Activated CD4-positive, alpha-beta T cell treated with anti-CD3 and anti-CD28 coated beads, Interleukin-2, amount 10 ng/mL, durations not matched to agents 24 days and 14 days (primary cell): ENCODE data around the gene AMIGO3. TPM values are rescaled to one million over a fixed set of nuclear protein-coding genes. Genes with fewer than 3 reads are reported as not detected.
"Not testable (repeated sequence)": the region's sequence is repeated elsewhere in the genome, so short reads cannot be mapped to it uniquely, and the experiment has no call there.

Experiments used
- DNase-seq: peaks from one replicate; pipeline ENCODE4 v3.0.0; 2022
- H3K27ac Mint-ChIP-seq: one replicate; pipeline ENCODE4 v1.8.0; 2022; ENCODE audit warnings: mild to moderate bottlenecking, mixed read lengths
- H3K27me3 Mint-ChIP-seq: one replicate; pipeline ENCODE4 v1.8.0; 2022; ENCODE audit warnings: mixed read lengths
- H3K36me3 Mint-ChIP-seq: one replicate; pipeline ENCODE4 v1.8.0; 2022; ENCODE audit warnings: low read depth, mild to moderate bottlenecking, mixed read lengths
- H3K4me1 Mint-ChIP-seq: one replicate; pipeline ENCODE4 v1.8.0; 2021; ENCODE audit warnings: mixed read lengths
- H3K4me3 Mint-ChIP-seq: one replicate; pipeline ENCODE4 v1.8.0; 2022; ENCODE audit warnings: mild to moderate bottlenecking, moderate library complexity, mixed read lengths
- H3K9me3 Mint-ChIP-seq: one replicate; pipeline ENCODE4 v1.8.0; 2021; ENCODE audit warnings: mixed read lengths
- intact Hi-C: fragments of 100-400 bp; cut with micrococcal nuclease; formaldehyde crosslinking; loops from one replicate; pipeline ENCODE4 v1.15.1; 2023
- total RNA-seq: library from RNA; stranded (reverse); gene quantifications from 2 replicates; pipeline ENCODE4 v1.2.3, GENCODE V29; 2022

The AMIGO3 gene, protein sequence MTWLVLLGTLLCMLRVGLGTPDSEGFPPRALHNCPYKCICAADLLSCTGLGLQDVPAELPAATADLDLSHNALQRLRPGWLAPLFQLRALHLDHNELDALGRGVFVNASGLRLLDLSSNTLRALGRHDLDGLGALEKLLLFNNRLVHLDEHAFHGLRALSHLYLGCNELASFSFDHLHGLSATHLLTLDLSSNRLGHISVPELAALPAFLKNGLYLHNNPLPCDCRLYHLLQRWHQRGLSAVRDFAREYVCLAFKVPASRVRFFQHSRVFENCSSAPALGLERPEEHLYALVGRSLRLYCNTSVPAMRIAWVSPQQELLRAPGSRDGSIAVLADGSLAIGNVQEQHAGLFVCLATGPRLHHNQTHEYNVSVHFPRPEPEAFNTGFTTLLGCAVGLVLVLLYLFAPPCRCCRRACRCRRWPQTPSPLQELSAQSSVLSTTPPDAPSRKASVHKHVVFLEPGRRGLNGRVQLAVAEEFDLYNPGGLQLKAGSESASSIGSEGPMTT
- 0.21 TPM in 1 of 2 replicates, not detected in the other for total RNA-seq

DNA sequence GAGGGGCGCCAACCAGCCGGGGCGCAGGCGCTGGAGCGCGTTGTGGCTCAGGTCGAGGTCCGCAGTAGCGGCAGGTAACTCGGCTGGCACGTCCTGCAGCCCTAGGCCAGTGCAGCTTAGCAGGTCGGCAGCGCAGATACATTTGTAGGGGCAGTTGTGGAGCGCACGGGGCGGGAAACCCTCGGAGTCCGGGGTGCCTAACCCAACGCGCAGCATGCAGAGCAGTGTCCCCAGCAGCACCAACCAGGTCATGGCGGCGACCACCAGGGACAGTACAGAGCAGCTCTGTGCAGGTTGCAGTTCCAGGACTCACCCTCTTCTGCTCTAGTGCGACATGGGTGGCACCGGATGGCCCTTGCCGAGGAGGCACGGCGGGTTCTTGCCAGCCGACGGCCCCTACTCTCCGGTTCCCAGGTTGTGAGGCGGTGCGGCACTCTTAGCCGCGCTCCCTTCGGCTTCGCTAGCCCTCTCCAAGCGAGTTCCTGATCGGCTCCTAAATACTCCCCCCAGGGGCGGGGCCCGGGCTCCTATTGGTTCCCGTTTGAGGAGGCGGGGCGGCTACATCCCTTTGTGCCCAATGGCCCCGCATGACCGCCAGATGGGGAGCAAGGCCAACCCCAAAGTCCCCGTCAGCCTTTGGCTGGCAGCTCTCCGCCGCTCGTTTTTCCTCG is at the start of gene AMIGO3:
TSS of gene AMIGO3 (minus strand) at position 471 of the 671 bp plus-strand sequence. CDS start at position 252, 219 bp downstream.
- peaks cover 24% of the 10 kb centered on the region for H3K36me3 Mint-ChIP-seq
- H3K4me3 Mint-ChIP-seq = peak within 1 kb of the TSS; percentile 86
- DNase-seq = peak; percentile 98
- H3K4me1 Mint-ChIP-seq = peaks cover 27% of the 10 kb centered on the region
- H3K27me3 Mint-ChIP-seq = no peaks in the 10 kb centered on the region
- peak within 1 kb of the TSS; percentile 48 for H3K27ac Mint-ChIP-seq
- intact Hi-C loops = no loop called here
- H3K9me3 Mint-ChIP-seq = no peaks in the 10 kb centered on the region

DNA sequence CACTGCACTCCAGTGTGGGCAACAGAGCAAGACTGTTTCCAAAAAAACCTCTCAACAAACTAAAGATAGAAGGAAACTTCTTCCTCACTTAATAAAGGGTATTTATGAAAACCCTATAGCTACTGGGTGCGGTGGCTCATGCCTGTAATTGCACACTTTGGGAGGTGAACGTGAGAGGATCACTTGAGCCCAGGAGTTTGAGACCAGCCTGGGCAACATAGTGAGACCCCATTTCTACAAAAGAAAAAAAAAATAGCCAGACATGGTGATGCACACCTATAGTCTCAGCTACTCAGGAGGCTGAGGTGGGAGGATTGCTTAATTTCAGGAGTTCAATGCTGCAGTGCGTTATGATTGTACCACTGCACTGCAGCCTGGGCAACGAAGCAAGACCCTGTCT is 44.5 kb upstream of the AMIGO3 start:
- peaks cover 5% of the 10 kb centered on the region for H3K36me3 Mint-ChIP-seq
- intact Hi-C loops = no loop called here
- H3K4me1 Mint-ChIP-seq = no peaks in the 10 kb centered on the region
- H3K27me3 Mint-ChIP-seq = no peaks in the 10 kb centered on the region
- H3K27ac Mint-ChIP-seq = no peak overlapping the region
- no peak overlapping the region for H3K4me3 Mint-ChIP-seq
- no peaks in the 10 kb centered on the region for H3K9me3 Mint-ChIP-seq
- DNase-seq = no peak

DNA sequence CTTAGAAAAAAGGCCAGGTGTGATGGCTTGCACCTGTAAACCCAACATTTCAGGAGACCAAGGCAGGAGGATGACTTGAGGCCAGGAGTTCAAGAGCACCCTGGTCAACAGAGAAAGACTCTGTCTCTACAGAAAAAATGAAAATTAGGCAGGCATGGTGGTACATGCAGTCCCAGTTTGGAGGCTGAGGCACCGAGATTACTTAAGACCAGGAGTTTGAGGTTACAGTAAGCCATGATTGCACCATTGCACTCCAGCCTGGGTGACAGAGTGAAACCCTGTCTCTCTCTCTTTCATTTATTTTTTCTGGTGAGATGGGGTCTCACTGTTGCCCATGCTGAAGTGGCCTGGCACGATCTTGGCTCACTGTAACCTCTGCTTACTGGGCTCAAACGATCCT is 42.2 kb upstream of the AMIGO3 start:
- Mint-ChIP-seq H3K4me1 (no peaks in the 10 kb centered on the region), H3K27ac (no peak overlapping the region), H3K9me3 (no peaks in the 10 kb centered on the region), H3K4me3 (no peak overlapping the region), H3K27me3 (no peaks in the 10 kb centered on the region), H3K36me3 (peaks cover 2% of the 10 kb centered on the region)
- no peak for DNase-seq
- intact Hi-C loops = no loop called here

DNA sequence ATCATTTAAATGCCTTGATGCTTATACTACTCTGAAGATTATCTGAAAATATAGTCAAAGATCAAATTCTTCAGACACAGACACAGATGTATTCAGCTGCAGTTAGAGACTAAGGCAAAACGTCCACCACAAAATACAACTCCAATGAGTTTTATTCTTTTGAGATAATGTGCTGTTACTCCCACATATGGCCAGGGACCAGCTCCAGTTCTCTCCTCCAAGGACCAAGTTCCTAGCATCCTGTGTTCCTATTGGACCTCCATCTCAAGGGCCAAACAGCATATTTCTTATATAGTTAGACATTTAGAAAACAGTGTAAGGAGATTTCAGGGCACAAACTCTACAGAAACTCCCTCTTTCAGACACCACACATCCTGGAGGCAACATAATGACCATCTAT is 39.7 kb upstream of the AMIGO3 start:
- DNase-seq = no peak
- intact Hi-C loops = no loop called here
- no peaks in the 10 kb centered on the region for H3K9me3 Mint-ChIP-seq

DNA sequence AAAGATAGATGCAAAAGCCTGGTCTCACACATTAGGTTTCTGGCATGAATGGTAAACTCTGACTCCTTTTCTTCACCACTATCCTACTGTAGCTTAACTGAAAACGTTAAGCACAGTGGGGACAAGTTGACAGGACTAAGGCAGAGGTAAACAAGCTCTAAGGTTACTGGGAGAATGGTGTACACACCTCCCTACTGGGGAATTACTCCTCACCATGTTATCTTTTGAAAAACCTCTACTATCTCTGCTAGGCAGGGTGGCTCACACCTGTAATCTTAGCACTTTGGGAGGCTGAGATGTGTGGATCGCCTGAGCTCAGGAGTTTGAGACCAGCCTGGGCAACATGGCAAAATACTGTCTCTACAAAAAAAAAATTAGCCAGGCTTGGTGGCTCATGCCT is 37.7 kb upstream of the AMIGO3 start:
- H3K9me3 Mint-ChIP-seq = no peaks in the 10 kb centered on the region
- H3K4me1 Mint-ChIP-seq = peaks cover 5% of the 10 kb centered on the region

More for the DNA sequence above, 39.7 kb upstream of the AMIGO3 start:
- Mint-ChIP-seq H3K27ac (no peak overlapping the region), H3K36me3 (peaks cover 1% of the 10 kb centered on the region), H3K27me3 (no peaks in the 10 kb centered on the region), H3K4me1 (no peaks in the 10 kb centered on the region), H3K4me3 (no peak overlapping the region)

DNA sequence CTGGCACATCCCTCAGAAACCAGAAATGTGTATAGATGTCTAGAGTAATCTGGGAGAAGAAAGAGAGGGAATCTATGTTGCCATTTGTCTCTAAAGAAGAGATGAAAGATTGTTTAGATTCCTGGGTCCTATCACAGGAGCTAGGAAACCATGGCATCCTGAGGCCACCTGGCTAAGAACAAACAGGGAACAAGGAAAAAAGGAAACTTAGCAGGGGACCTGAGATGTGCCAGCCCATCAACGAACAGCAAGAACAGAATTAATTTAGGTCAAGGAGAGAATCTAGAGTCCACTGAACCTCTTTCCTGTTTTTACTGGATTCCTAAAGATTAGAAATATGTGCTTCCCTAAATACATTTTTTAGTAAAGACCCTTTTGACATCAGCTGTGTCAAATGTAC is 36.6 kb upstream of the AMIGO3 start:
- Mint-ChIP-seq H3K4me1 (peaks cover 5% of the 10 kb centered on the region), H3K27ac (no peak overlapping the region)

More for the DNA sequence above, 37.7 kb upstream of the AMIGO3 start:
- no peaks in the 10 kb centered on the region for H3K27me3 Mint-ChIP-seq
- H3K4me3 Mint-ChIP-seq = no peak overlapping the region
- intact Hi-C loops = no loop called here
- DNase-seq = no peak
- H3K27ac Mint-ChIP-seq = no peak overlapping the region
- peaks cover 5% of the 10 kb centered on the region for H3K36me3 Mint-ChIP-seq

DNA sequence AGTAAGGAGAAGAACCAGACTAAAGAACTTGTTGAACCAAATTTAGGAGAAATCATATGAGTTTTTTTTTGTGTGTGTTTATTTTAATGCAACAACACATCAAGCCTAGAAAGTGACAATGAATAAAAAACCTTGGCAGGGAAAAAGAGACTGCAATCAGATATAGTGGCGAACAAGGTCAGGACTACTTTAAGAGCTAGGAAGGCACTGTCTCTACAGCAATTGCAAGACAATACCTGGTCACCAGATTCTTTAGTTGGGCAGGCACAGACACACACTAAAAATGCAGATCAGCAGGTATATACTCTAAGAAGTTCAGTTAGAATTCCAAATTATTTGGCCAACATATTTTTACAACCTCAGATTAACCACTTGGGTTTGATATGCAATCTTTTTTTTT is 35.1 kb upstream of the AMIGO3 start:
- Mint-ChIP-seq H3K36me3 (peaks cover 9% of the 10 kb centered on the region), H3K27me3 (no peaks in the 10 kb centered on the region), H3K4me3 (no peak overlapping the region), H3K9me3 (no peaks in the 10 kb centered on the region), H3K27ac (no peak overlapping the region), H3K4me1 (peaks cover 5% of the 10 kb centered on the region)
- DNase-seq = no peak
- intact Hi-C loops = no loop called here

More for the DNA sequence above, 36.6 kb upstream of the AMIGO3 start:
- intact Hi-C loops = no loop called here
- no peaks in the 10 kb centered on the region for H3K9me3 Mint-ChIP-seq
- peaks cover 5% of the 10 kb centered on the region for H3K36me3 Mint-ChIP-seq
- DNase-seq = no peak
- no peak overlapping the region for H3K4me3 Mint-ChIP-seq
- H3K27me3 Mint-ChIP-seq = no peaks in the 10 kb centered on the region

DNA sequence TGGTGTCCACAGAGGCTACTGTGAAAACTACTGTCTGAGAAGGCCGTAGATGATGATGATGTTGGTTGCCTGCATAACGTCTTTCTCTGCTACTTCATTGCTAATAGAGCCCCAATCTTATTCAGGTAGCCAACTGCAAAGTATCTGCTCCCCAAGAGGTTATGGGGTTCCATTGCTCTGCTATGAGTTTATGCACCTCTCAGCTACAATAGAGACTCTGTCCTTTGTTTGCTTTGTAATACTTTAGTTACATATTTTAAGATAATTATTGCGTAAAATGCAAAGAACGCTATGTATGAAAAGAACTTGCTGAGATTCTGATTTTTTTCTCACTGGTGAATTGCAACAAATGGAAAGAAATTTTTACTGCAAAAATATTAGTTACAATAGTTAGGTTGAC is 32.0 kb upstream of the AMIGO3 start:
- Mint-ChIP-seq H3K4me3 (no peak overlapping the region), H3K36me3 (peaks cover 22% of the 10 kb centered on the region), H3K9me3 (no peaks in the 10 kb centered on the region), H3K27me3 (no peaks in the 10 kb centered on the region), H3K27ac (no peak overlapping the region), H3K4me1 (peaks cover 7% of the 10 kb centered on the region)
- no peak for DNase-seq
- intact Hi-C loops = no loop called here

DNA sequence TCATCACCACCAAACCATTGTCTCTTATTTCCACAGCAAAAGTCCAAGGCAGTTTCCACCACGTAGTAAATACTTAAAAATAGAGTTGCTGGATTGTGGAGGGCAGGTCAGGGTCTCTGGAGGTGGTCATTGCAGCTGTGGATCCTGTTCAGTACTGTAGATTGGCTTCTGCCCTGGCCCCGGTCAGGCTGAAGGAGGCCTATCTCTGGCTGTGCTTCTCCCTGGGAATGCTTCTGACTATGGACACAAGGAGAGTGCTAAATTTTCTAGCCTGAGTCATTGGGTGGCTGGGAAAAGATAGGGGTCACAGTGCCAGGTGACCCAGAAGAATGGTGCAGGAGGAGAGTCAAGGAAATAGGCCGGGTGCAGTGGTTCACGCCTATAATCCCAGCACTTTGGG is 30.6 kb upstream of the AMIGO3 start:
- H3K9me3 Mint-ChIP-seq = no peaks in the 10 kb centered on the region
- H3K27ac Mint-ChIP-seq = no peak overlapping the region
- H3K4me3 Mint-ChIP-seq = no peak overlapping the region
- H3K36me3 Mint-ChIP-seq = peaks cover 27% of the 10 kb centered on the region
- intact Hi-C loops = no loop called here
- H3K27me3 Mint-ChIP-seq = no peaks in the 10 kb centered on the region
- peaks cover 7% of the 10 kb centered on the region for H3K4me1 Mint-ChIP-seq
- no peak for DNase-seq

DNA sequence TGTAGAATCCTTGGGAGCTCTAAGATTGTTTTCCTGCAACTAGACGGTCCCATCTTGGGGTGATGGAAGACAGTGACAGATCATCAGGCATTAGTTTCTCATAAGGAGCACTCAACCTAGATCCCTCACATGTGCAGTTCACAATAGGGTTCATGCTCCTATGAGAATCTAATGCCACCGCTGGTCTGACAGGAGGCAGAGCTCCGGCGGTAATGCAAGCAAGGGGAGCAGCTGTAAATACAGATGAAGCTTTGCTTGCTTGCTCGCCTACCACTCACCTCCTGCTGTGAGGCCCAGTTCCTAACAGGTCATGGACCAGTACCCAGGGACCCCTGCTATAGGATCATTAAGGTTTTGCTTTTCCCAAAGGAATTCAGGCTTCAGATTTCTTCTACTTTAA is 29.4 kb upstream of the AMIGO3 start:
- DNase-seq, H3K9me3 Mint-ChIP-seq, H3K27ac Mint-ChIP-seq, H3K4me3 Mint-ChIP-seq, H3K27me3 Mint-ChIP-seq, H3K4me1 Mint-ChIP-seq, intact Hi-C loops: not testable (repeated sequence)
- peaks cover 27% of the 10 kb centered on the region for H3K36me3 Mint-ChIP-seq

DNA sequence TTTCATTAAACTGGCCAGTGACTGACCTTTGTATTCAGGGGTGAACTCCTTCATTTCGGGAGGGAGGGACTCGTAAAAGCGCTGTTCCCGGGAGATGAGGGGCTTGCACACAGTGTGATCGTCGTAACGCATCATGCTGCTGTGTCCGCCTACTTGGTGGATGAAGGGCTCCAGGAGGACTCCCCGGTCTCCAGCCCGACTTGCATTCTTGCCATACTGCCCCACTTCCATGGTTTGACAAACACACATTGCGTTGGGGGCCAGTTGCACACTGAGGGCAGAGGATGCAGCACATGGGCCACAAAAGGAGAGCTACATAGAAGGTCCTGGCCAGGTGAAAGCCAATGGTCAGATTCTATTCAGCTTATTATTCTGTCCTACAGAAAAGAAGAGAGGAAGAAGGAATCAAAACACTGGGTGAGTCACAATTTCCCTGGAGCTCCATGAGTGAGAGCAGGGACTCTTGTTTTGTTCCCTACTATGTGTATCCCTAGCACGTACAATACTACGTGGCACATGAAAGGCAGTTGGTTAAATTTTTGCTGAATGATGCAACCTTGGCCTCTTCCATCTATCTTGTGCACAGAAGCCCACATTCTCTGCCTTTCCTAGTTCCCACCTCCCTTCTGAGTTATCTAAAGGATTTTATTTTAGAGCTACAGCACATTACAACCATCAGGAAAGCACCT is 28.5 kb upstream of the AMIGO3 start:
- Mint-ChIP-seq H3K27ac (no peak overlapping the region), H3K9me3 (no peaks in the 10 kb centered on the region), H3K4me3 (no peak overlapping the region), H3K36me3 (peaks cover 27% of the 10 kb centered on the region), H3K27me3 (no peaks in the 10 kb centered on the region), H3K4me1 (peaks cover 2% of the 10 kb centered on the region)
- DNase-seq = no peak
- intact Hi-C loops = no loop called here

DNA sequence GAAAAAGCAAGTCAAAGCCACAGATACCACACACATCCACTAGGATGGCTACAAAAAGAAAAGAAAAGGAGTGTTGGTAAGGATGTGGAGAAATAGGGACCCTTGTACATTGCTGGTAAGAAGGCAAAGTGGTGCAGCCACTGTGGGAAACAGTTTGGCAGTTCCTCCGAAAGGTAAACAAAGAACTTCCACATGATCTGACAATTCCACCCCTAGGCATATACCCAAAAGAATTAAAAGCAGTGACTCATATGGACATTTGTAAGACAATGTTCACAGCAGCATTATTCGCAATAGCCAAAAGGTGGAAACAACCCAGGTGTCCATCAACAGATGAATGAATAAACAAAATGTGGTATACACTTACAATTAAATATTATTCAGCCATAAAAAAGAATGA is 26.5 kb upstream of the AMIGO3 start:
- H3K27ac Mint-ChIP-seq = no peak overlapping the region
- no peaks in the 10 kb centered on the region for H3K9me3 Mint-ChIP-seq
- H3K36me3 Mint-ChIP-seq = peaks cover 26% of the 10 kb centered on the region
- no peak for DNase-seq
- H3K27me3 Mint-ChIP-seq = no peaks in the 10 kb centered on the region
- no peak overlapping the region for H3K4me3 Mint-ChIP-seq
- intact Hi-C loops = no loop called here
- peaks cover 1% of the 10 kb centered on the region for H3K4me1 Mint-ChIP-seq

DNA sequence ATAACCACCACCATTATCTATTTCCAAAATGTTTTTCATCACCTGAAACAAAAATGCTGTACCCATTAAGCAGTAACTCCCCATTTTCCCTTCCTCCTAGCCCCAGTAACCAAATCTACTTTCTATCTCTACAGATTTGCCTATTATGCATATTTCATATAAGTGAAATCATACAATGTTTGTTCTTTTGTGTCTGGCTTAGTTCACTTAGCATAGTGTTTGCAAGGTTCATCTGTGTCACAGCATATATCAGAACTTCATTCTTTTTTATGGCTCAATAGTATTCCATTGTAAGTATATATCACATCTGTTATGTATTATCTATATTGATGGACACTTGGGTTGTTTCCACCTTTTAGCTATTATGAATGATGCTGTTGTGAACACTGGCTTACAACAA is 20.9 kb upstream of the AMIGO3 start:
- no peaks in the 10 kb centered on the region for H3K27me3 Mint-ChIP-seq
- DNase-seq = no peak
- peaks cover 33% of the 10 kb centered on the region for H3K36me3 Mint-ChIP-seq
- intact Hi-C loops = no loop called here
- H3K27ac Mint-ChIP-seq = no peak overlapping the region
- no peaks in the 10 kb centered on the region for H3K9me3 Mint-ChIP-seq
- H3K4me3 Mint-ChIP-seq = no peak overlapping the region
- peaks cover 6% of the 10 kb centered on the region for H3K4me1 Mint-ChIP-seq
